ENCODE results near the gene MMP24.

GRCh38 chr20:35246723-35247122, 20.2 kb downstream of the MMP24 start:
- TF ChIP-seq POLR2A (IDR thresholded peaks at IDR 0.05; ENCODE audit: low read length): no peak
- no peak for TF ChIP-seq GATA1 (IDR thresholded peaks at IDR 0.05; ENCODE audit: low read depth, low read length)
